GM21515 (cell line): ENCODE data around the gene ANGPTL1.
"Not testable (repeated sequence)": the region's sequence is repeated elsewhere in the genome, so short reads cannot be mapped to it uniquely, and the experiment has no call there.

Experiments
- ATAC-seq: cut with Tn5 transposase; IDR thresholded peaks from one replicate; pipeline ENCODE4 v1.9.1; 2021; ENCODE audit not compliant: unreplicated experiment

The ANGPTL1 gene

DNA sequence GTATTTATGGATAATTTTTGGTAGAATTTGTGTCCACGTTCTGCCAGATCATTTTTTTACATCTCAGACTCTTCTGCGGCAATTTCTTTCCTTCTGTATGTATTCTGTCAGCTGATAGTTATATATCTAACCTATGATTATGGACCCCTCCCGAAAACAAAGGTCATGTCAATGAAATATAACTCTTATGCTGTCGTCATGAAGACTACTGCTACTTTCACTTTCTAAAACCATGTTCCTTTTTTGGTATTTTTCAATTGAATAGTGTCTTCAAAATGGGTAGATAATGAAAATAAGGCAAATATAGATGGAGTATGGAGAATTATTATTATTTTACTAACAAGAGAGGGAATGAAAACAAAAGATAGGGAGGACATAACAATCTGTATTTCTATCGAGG, 3.2 kb downstream of the ANGPTL1 start:
- no peak for ATAC-seq

GRCh38 chr1:178864326-178864725, 6.6 kb downstream of the ANGPTL1 start:
- no peak for ATAC-seq

DNA sequence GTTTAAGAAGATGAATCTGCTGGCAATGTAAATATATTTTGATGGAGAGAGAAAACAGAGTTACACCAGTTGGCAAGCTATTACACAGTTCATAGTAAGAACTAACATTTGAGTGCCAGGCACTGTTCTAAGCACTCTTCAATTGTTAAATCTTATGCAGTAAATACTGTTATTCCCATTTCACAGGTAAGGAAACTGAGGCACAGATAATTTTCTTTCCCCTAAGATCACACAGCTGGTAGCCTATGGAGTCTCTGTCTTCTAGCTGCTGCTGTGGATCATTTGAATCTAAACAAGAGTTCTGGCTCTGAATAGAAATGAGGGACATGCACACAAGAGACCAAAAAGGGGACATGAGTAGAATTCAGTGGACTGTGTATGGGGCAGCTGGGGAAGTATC, 8.0 kb downstream of the ANGPTL1 start:
- ATAC-seq, result no peak

DNA sequence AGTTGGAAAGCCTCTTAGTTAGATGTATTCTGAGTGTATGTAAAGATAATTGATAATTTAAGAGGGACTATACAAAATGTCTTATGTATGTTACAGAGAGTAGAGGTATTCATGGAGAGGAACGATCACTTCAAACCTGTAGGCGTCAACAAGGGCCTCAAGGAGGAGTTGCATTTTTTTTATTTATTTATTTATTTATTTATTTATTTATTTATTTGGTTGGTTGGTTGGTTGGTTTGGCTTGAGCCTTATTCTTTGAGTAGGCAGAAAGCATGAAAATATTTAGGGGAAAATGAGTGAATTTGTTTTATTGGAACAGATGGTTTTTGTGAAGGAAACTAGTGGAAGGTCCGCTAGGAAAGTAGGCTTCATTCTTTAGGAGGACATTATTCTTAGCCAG, 8.5 kb downstream of the ANGPTL1 start:
- ATAC-seq, result no peak

DNA sequence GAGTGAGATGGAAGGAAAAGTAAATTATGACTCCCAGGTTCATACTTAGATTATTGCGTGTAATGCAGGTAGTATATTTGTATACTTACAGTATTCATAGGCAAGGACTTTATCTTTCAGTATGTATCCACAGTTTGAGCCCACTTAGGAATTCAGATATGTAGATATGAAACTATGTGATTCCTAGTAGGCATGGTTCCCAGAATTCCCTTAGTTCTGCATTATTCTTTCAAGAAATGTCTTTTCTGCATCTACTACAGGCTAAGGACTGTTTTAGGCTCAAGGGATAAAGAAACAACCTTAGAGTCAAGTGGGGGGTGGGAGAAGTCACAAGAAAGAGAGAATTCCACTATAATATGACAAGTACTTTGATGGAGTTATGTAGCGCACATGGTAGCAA, 13.8 kb downstream of the ANGPTL1 start:
- ATAC-seq, result no peak

DNA sequence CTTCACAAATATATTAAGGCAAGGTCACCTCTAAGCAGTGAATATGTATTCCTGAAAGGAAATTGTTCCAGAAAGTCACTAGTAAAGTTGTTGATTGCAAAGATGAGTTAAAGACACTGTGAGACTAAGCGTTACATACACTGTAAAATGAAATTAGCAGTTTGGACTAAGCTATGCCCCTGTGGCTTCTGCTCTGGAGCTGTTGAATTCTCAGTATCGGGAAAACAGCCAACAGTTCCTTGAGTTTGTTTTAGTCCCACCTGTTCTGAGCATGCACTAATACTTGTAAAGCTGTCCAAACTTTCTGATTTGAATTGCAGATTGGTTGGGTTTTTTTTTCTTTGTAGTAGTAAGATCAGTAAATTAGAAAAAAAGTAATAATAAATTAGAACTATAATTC, 21.0 kb downstream of the ANGPTL1 start:
- ATAC-seq, result no peak

- ATAC-seq, result not testable (repeated sequence)
These were observed 23.0 kb downstream of the ANGPTL1 start for GRCh38 chr1:178847919-178848318.

- no peak for ATAC-seq
These were observed 23.5 kb downstream of the ANGPTL1 start for GRCh38 chr1:178847396-178847849.

DNA sequence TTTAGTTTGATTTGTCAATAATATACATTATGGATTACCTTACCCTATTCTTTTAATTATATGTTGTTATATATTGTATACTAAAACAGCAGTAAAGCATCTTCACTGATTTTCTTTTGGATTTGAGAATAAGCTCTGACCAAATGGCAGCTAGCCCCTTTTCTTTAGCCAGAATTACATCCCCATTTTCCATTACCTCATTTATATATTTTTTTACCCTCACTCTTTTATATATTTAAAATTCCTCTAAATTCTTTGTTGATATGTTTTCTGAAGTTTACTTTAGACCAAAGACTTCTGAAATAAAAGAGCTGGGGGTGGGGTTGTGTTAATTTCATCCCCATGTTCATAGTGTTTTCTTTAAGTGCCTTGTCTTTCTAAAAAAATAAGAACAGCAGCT, 24.6 kb downstream of the ANGPTL1 start:
- no peak for ATAC-seq

DNA sequence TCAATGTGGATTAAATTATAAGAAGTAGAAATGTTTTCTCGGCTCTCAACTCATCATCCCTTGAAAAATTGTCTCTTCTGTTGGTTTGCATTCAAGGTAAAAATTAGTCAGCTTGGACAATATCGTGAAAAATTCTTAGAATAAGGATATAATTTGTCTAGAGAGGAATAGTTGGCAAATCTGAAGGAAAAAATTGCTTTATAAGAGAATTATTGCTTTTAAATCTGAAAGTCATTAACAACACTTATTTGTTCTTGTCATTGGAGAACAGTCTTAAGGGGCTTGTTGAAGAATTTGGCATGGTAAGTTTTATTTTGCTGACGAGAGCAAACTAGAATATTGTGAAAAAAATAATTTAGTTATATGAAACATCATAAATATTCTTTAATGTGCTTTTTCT, 26.4 kb downstream of the ANGPTL1 start:
- ATAC-seq, result no peak

GRCh38 chr1:178825167-178825566, 45.7 kb downstream of the ANGPTL1 start:
- ATAC-seq, result no peak

- ATAC-seq, result no peak
These were observed 49.6 kb downstream of the ANGPTL1 start for GRCh38 chr1:178821134-178821866.

- ATAC-seq, result no peak
These were observed 51.8 kb downstream of the ANGPTL1 start for GRCh38 chr1:178819123-178819522.

DNA sequence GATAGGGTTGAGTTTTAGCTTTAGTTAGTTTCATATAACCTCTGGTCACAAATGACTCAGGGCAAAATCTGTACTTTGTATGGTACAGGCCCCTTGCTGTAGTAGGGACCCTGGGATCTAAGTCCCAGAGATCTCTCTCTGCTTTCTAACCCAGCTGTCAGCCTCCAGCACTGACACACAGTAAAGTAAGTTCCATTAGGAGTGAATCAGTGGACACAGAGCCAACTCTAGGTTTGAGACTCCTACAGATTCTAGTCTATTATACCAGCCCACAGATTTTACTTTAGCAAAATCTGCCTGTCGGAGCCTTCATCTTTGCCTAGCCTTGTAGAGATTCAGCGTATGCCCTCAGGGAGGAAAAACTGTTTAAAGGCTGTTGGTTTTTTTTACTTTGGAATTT, 52.5 kb downstream of the ANGPTL1 start:
- ATAC-seq, result no peak

- ATAC-seq, result no peak
These were observed 60.3 kb downstream of the ANGPTL1 start for GRCh38 chr1:178810585-178810984.

- no peak for ATAC-seq
These were observed 62.3 kb downstream of the ANGPTL1 start for GRCh38 chr1:178808529-178808928.

- ATAC-seq, result no peak
These were observed 64.1 kb downstream of the ANGPTL1 start for GRCh38 chr1:178806665-178807300.

- no peak for ATAC-seq
These were observed 68.0 kb downstream of the ANGPTL1 start for GRCh38 chr1:178802873-178803272.
